ENCODE measurements around the gene OR13C2.
"Not testable (repeated sequence)": the region's sequence is repeated elsewhere in the genome, so short reads cannot be mapped to it uniquely, and the experiment has no call there.

- not testable (repeated sequence) for TF ChIP-seq POLR2A, CTCF (IDR thresholded peaks at IDR 0.05)
Observed at GRCh38 chr9:104625964-104626363, 20.5 kb upstream of the OR13C2 start.
